LNCAP (cell line): Measurements from ENCODE around the gene TERT.

Experiments
- TF ChIP-seq, protein P1 (sequence below): fragments of 450-650 bp; IDR thresholded peaks from 2 replicates; pipeline ENCODE4 v1.5.1; 2017; ENCODE audit warnings: mild to moderate bottlenecking

The TERT gene

DNA sequence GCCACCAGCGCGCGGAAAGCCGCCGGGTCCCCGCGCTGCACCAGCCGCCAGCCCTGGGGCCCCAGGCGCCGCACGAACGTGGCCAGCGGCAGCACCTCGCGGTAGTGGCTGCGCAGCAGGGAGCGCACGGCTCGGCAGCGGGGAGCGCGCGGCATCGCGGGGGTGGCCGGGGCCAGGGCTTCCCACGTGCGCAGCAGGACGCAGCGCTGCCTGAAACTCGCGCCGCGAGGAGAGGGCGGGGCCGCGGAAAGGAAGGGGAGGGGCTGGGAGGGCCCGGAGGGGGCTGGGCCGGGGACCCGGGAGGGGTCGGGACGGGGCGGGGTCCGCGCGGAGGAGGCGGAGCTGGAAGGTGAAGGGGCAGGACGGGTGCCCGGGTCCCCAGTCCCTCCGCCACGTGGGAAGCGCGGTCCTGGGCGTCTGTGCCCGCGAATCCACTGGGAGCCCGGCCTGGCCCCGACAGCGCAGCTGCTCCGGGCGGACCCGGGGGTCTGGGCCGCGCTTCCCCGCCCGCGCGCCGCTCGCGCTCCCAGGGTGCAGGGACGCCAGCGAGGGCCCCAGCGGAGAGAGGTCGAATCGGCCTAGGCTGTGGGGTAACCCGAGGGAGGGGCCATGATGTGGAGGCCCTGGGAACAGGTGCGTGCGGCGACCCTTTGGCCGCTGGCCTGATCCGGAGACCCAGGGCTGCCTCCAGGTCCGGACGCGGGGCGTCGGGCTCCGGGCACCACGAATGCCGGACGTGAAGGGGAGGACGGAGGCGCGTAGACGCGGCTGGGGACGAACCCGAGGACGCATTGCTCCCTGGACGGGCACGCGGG lies at the start of gene TERT:
Gene TERT, minus strand, starts transcription at position 234 of the 815 bp plus-strand sequence. Its CDS starts 79 bp downstream, at position 155.
- TF ChIP-seq, protein P1, sequence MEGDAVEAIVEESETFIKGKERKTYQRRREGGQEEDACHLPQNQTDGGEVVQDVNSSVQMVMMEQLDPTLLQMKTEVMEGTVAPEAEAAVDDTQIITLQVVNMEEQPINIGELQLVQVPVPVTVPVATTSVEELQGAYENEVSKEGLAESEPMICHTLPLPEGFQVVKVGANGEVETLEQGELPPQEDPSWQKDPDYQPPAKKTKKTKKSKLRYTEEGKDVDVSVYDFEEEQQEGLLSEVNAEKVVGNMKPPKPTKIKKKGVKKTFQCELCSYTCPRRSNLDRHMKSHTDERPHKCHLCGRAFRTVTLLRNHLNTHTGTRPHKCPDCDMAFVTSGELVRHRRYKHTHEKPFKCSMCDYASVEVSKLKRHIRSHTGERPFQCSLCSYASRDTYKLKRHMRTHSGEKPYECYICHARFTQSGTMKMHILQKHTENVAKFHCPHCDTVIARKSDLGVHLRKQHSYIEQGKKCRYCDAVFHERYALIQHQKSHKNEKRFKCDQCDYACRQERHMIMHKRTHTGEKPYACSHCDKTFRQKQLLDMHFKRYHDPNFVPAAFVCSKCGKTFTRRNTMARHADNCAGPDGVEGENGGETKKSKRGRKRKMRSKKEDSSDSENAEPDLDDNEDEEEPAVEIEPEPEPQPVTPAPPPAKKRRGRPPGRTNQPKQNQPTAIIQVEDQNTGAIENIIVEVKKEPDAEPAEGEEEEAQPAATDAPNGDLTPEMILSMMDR: no peak

DNA sequence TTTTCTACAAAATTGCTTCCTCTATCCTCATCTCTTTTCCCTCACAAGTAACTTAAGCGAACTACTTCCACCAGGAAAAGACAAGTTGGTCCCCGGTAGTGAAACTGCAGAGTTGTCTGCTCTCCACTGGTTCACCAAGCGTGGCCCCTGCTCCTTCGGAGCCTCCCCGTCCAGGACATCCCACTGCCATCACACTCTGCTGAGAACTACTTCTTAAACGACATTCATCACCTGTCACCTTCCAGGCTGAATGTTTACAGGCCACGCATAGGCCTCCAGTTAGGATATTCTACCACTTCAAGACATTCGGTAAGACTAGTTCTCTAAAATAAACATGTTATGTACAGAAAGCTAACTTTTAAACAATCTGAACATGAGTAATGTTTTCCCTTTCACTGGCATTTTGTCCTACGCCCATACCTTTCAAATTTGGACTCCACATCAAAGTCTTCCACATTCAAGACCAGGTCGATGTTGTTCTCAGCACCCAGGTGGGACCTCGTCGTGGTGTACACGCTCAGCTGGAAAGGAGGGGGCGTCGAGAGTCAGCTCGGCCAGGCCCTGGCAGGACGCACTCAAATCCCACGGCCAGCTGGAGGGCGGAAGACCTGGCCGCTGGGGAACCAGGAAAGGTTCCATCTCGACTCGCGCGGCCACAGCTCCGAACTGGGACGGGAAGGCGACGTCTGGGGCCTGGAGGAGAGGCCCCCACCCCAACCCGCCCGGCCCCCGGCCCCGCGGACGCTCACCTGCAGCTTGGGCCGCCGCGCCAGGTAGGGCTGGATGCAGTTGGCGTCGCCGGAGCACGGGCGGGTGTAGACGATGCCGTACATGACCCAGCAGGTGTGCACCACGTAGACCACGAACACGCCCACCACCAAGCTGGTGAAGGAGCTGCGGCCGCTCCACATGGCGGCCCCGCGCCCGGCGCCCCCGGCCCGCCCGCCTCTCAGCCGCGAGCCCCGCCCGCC lies 49.3 kb upstream of the TERT start:
- TF ChIP-seq, protein P1: no peak

DNA sequence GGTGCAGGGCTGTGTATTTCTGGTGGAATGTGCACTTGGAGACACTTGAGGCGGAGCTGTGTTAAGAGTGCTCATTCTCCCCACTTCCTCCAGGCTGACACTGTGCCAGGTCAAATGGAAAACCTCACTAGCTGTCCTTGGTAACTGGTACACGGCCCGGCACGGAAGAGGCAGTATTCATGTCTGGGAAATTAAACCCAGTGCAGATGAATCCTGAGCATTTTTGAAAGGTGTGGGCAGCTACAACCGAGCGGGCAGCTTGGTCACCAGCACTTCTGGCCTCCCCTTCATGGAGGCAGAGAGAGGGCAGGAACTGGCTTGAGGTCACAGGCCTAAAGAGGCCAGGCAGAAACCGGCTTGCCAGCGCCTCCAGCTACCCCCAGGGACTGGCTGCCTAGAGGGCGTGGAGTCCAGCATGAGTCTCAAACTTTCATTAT lies 48.5 kb upstream of the TERT start:
- TF ChIP-seq, protein P1: no peak

DNA sequence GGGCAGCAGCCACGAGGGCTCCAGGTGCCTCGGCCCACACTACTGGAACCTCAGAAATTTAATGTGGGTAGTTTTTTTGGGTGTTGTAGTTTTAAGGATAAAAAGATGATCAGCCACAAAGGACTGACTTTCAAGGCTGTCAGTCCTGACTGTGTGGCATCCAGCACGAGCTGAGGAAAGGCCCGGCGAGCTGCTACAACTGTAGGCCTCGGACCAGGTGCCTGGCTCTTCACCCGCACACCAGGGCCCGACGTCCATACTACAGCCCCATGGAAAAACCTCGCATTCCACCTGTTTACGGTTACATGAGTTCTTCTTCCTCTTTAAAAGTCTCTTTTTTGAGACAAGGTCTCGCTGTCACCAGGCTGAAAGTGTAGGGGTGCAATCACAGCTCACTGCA lies 47.4 kb upstream of the TERT start:
- TF ChIP-seq, protein P1: no peak

DNA sequence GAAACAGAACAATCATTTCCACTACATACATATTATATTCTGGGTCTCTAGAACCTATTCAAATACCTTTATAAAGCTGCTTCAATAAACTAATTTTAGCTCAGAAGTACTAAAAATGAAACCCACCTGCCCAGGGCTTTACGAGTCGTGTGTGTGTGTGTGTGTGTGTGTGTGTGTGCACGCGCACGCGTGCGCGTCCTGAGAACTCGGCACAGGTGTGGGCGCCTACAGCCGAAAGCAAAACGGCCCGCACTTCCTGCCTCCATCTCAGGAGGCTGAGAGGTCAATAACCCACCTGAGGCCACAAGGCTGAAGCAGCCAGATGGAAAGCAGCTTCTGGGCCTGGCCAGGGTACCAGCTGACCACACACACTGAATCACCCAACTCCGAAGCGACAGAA lies 47.0 kb upstream of the TERT start:
- TF ChIP-seq, protein P1: no peak

DNA sequence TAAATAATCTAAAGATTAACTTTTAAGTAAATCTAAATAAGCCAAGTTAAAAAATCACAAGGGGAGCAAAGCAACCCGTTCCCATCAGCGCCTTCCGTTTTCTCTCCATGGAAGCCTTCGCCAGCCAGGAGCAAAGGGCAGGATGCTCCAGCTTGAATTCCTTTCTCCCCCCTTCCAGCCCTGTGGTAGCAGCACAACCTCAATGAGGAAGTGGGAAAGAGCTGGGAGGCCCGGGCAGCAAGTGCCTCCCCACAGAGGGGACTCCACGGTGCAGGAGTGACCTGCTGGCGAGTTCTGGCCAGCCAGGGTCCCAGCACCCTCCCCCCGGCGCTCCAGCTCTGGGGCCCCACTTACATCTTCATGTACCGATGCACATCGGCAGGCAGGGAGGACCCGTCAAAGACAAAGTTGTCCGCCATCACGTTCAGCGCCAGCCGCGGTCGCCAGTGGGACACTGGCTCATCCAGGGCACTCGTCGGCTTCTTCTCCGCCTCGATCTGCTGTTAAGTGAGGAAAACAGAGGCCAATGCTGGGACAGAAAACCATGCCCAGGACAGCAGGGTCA lies 43.7 kb upstream of the TERT start:
- TF ChIP-seq, protein P1: no peak

DNA sequence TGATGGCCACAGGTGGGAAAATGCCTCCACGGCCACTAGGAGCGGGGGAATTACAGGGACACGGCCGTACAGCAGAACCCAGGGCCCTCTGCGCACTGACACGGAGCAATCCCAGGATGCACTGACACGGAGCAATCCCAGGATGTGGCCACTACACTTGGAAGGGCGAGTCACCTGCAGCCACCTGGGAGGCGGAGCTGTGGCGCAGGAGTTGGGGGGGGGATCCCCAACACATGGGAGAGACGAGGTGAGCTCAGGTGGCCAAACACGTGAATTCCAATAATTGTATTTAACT lies 43.3 kb upstream of the TERT start:
- TF ChIP-seq, protein P1: no peak
